CD4-positive, alpha-beta T cell treated with Interleukin-15 for 1 hour (primary cell): ENCODE data around the gene ADAMTS2.
"Not testable (repeated sequence)": the region's sequence is repeated elsewhere in the genome, so short reads cannot be mapped to it uniquely, and the experiment has no call there.

ENCODE experiments used
- DNase-seq: peaks from one replicate; pipeline ENCODE4 v3.0.0-alpha.2; 2020

Gene ADAMTS2

DNA sequence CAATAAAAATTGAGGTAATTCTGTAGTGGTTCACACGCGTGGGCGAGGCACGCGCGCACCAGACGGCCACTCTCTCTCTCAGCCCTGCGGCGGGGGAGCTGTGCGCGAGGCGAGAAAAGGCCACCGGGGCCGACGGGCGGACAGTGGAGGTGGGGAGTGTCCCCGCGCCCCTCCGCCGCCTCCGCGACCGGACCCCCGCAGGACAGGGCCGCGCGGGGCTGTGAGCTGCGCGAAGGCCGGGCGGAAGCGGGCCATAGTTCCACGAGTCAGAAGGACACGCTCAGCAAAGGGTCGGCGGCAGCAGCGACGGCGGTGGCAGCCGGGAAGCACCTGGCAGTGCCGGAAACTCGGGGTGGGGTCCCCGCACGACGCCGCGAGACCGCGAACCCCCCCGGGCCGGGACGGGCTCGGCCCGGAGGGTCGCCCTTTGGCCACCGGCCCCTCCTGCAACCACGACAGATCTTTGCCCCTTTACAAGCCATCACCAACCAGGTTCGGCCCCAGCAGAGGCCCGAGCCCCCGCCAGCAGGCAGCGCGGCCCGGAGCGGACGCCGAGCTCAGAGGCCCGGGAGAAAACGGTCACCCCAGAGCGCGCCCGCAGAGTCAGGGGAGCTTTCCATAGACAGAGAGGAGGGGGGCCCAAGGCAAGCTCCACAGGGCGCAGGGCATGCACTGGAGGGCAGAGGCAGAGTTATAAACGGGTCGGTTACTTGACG is 224.2 kb downstream of the ADAMTS2 start:
- DNase-seq, result no peak

DNA sequence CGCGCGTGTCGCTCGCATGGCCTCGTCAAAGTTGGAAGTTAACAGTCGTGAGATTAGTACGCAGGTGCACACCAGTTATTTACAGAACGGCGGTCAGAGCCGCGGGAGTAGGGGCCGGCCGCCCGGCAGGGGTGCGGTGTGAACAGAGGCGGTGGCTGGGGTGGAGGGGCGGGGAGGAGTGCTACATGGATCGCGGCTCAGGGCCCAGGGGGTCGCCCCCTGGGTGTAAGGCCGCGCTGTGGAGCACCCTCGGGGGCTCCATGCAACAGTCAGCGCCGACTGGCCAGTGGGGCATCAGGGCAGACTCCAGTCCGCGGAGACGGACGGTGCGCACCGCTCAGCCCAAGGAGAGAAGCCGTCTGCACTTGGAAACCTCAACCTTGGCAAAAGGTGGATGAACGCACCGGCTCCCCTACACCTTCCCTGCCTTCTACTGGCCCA is 224.8 kb downstream of the ADAMTS2 start:
- no peak for DNase-seq

DNA sequence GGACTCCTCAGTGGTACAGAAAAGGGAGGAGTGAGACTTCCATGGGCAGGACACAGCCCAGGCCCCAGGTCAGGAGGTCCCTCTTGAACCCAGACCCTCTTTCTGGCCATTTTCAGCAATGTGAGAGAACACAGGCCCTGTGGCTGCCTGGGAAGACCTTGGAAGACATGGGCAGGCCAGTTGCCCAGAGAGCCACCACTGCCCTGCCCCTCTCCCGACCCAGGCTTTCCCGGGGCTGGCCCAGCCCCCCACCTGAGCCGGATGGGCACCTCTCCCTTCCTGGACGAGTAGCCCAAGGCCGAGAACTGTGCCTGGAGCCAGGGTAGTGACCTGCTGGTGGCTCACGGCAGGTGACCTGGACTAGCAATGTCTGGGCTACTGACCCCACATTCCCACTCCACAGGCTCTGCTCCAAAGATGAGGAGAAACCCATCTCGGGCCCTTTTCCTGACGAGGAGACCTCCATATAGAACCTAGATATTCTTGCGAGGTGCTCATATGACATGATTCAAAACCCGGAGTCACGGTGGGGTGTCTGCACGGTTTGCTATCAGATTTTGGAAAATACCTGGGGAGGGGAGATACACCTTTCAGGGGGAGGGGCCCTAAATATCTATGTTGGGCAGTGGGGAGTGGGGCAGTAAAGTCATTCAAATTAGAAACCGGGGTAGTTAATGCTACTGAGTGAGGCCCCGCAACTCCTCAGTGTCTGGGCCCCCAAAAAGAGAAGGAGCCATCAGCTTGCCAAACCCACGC is 225.7 kb downstream of the ADAMTS2 start:
- DNase-seq, result no peak

DNA sequence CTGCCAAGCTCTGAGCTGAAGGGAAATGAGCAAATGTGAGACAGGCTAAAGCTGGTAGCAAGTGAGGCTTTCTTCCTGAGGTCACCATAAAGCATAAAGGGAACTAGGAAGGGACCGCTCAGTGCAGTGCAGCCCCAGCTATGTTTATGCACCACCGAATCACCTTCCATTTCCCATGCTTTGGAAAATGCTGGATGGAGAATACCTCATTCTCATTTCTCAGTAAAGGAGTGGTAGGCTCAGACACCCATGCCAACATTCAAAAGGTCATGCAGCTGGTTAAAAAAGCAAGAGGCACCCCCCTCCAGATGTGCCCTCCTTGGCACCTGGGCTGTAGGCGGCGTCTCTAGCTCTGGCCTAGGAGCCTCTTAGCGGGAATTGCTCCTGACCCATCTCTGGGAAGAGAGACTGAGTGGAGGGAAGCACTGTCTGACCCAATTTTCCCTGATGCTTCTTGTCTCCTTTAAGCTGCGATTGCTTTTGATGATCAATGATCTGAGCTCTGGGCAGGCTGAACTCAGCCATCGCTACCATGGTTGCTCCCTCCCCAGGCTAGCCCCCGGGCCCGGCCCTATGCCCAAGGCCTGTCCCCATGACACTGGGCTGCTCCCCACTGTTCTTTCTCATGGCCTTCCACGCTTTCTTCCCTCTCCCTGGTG is 226.4 kb downstream of the ADAMTS2 start:
- no peak for DNase-seq

DNA sequence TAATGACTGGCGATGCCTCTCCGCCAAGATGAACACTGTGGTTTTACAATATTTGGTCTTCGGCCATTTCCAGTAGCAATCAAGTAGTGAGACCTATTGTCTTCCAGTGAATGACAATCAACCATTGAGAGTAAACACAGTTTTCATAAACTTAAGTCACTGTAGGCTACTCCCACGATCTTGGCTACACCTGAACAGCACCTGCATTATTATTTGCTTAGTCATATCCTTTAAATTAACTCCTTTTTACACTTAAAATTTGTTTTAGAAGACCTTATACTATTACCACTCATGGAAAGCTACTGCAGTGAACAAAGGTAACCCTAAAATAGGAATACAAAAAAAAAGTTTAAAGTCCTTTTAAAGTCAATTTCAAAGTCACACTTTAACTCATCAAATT is 226.9 kb downstream of the ADAMTS2 start:
- no peak for DNase-seq

DNA sequence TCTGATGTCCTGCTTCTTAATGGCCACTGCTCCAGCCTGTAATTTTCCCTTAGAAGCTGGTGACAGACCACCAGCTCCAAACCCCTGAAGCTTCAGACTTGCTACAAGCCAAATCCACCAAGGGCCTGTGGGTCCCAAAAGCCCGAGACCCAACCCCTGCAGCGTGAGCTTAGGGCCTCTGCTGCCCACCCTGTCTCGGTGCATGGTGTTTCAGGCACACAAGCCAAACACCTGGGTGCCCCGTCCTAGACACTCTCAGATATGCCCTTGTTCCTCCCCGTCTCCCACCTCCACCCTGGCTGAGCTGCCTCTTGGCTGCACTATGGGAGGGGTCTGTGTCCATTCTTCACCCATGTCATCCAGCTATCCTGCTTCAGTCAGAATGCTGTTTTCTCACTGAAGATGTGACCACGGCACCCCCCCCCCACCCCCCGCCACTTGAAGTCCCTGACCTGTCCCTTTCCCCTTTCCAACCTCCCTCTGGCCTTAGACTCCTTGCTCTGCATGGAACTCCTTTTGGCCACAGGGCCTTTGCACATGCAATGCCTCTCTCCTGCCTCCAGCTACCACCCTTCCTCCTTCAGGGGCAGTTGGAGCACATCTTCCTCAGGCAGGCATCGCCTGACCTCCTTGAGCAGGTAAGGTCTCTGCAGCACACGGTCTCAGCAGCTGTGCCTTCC is 229.3 kb downstream of the ADAMTS2 start:
- no peak for DNase-seq

DNA sequence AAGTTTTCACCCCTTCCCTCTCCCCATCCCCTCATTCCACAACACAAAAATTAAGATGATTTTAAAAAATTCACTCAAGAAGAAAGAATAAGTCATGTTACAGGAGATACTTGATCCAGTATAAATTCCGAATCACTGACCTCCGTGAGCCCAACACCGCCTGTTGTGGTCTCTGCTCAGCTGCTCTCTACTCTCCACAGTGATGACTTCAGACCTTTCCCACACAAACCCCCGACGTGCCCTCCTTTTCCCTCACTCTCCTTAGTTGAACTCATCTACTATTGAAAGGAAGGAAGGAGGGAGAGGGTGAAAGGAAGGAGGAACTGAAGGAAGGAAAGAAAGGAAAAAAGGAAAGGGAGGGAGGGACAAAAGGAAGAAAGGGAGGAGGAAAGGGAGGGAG is 230.0 kb downstream of the ADAMTS2 start:
- DNase-seq, result no peak

DNA sequence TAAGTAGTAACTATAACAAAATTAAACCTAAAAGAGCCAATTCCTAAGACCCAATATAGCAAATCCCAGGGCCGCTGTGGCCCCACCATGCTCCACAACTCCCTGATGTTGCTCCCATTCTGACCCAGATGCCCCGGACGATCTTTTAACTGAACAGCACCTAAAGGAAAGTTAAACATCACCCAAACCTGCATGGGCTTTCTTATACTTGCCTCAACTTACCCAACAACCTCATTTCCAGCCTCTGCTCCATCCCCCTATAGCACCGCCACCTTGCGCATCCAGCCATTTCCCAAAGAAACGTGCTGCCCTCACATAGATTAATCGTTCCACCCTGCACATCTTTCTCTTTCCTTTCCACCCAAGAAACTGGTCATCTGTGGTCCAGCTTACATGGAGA is 230.5 kb downstream of the ADAMTS2 start:
- no peak for DNase-seq

DNA sequence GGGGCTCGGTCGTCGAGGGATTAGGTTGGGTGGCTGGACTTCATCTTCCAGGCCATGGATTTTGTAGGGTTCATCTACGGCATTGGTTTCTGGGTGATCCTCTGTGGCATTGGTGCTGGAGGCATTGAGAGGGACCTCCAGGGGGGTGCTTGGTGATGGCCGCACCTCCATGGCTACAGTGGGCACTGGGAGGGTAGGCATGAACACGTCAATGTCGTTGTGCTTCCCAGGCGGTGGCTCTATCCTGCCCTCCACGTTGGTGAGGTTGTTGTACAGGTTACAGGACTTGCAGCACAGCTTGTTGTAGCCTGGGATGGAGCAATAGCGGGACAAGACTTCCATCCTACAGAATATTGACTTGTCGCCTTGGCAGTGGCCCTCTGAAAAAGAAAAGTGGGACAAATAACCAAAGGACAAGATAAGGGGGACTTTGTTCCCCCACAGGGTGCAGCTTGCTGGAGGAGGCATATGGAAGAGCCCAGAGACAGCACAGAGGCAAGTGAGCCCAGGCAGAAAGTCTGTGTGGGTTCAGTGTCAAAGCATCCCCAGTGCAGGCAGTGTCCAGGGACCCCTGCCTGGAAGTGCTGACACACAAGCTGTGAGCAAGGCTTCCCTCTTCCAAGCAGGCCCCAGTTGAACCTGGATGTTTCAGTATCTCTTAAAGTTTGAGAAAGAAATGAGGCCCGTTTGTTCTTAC is 231.2 kb downstream of the ADAMTS2 start:
- no peak for DNase-seq

DNA sequence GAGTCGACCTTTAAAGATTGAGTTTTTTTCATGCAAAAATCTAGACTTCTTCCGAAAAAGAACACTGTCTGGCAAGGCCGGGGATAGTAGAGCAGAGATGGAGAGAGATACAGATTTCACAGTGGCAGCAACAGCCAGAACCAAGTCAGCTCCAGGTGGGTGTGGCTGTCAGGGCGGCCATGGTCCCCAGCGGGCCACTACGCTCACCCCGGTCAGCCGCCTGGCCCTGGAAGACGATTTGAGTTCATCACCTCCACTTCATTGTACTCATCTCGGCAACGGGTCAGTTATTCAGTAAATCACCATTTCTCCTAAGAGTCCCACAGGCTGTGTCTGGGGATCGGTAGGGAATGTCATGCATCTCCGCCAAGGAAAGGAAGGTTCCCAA is 232.1 kb downstream of the ADAMTS2 start:
- no peak for DNase-seq

DNA sequence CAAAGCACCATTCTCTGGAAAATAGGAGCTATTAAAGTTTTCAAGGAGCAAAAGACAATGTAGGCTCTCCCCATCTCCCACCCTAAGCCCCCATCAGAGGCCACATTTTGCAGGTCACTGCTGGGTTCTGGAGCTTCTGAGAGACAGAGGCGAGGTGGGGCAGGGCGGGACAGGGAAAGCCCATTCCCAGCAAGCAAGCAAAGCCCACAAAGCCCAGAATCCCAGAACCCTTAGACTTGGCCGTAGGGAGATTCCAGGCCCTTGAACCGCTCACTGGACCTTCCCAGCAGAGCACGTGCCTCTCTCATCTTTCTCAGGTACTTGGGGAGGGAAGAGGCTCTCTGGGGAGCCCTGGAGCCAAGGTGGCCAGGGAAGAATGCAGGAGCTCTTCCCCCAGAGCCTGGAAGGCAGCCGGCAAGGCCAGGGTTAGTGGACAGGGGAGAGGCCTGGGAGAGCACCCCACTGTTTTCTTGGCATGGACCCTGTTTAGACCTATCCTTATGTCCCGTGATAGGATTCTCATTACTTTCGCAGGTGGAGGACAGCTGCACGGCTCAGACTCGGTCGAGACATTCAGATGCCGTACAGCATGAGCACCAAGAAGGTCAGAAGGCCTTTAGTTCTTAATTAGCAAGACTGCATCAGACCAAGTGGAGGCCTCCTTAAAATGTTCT is 232.7 kb downstream of the ADAMTS2 start:
- DNase-seq, result no peak

DNA sequence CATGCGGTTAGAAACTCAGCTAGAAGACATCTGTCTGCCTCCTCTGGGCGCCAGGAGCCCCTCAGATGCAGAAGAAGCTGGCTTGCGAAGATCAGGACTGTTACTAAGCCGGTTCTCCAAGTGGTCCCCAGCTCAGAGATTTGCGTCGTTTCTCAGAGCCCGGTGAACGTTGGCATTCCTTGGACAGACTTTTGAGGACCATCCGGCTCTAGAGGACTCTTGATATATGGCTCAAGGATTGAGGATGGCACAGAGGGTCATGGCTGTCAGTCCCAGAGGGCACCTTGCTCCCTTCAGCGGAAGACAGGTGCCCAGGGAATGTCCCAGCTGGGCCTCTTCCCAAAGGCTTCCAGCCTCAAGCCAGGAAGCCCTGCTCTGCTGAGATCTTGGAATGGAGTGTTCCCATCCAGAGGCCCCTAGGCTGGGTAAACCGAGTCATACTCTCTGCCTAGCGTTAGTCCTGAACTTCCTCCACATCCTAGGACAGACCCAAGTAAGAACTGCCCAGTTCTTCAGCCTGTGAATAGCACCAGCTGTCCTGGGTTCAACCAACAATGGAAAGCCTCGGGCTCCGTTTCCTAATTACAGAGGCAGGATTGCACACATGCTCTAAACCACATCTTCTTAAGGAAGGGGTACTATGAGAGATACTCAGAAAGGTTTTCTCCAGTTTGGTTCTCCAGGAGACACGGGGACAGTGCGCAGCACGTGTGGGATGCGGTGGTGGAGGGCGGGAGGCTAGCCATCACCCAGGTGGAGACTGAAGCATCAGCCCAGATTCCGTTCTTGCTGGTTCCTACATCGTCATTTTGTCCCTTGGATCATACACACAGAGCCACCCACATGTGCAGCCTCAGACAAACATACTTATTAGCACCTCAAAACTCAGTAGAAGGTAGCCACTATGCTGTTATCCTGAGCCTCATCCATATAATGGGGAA is 233.7 kb downstream of the ADAMTS2 start:
- DNase-seq, result no peak

DNA sequence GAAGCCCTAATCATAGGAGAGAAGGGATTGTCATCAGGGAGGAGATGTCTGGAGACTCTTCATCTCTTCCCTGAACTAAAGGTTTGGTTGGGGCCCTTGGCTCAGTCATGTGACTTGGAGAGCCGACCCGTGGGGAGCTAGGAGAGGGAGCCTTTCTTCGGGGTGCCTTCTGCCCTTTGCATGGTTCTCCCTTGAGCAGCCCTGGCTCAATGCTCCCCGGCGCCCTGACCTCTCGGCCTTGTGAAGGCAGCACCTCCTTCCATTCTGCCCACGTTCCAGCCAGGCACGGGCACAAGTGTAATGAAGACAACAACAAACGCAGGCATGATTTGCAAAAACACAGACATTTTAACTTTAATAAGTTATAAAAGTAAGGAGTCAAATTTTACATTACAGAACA is 234.7 kb downstream of the ADAMTS2 start:
- no peak for DNase-seq

DNA sequence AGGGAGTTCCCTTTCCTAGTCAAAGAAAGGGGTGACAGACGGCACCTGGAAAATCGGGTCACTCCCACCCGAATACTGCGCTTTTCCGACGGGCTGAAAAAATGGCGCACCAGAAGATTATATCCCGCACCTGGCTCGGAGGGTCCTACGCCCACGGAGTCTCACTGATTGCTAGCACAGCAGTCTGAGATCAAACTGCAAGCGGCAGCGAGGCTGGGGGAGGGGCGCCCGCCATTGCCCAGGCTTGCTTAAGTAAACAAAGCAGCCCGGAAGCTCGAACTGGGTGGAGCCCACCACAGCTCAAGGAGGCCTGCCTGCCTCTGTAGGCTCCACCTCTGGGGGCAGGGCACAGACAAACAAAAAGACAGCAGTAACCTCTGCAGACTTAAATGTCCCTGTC is 244.0 kb downstream of the ADAMTS2 start:
- not testable (repeated sequence) for DNase-seq

DNA sequence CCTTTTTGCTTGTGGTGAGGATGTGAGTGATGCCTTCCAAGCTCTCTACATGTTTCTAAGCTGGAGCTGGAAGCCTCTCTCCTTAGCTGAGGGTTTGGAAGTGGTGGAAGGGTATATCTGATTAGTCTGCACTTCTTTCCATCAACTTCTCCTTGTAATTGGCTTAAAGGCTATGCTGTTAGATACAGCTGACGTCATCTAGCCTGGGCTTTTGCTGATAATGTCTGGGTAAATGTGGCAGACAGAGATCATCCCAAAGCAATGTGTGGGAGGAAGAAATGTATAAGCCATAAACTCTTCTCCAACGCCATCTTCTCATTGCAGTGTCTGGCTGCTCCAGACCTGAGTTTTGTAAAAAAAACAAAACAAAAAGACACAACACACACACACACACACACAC is 255.8 kb downstream of the ADAMTS2 start:
- DNase-seq, result no peak

DNA sequence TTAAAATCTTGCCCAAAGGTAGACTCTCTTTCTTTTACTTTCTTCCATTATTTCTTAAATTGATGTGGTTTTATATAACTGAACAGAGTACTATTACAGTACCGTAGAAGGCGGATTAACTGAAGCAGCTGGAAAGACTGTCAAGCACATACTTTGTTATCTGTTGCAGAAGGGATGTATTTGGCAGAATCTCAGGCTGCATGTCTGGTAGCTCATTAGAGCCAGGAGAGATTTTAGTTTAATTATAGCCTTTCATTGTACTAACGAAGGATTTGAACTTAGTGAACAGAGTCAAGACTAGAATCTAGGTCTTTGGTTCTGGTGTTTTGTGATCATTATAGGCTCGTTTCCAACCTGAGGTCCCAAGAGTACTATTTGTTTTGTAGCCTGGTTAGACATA is 264.5 kb downstream of the ADAMTS2 start:
- DNase-seq, result no peak

DNA sequence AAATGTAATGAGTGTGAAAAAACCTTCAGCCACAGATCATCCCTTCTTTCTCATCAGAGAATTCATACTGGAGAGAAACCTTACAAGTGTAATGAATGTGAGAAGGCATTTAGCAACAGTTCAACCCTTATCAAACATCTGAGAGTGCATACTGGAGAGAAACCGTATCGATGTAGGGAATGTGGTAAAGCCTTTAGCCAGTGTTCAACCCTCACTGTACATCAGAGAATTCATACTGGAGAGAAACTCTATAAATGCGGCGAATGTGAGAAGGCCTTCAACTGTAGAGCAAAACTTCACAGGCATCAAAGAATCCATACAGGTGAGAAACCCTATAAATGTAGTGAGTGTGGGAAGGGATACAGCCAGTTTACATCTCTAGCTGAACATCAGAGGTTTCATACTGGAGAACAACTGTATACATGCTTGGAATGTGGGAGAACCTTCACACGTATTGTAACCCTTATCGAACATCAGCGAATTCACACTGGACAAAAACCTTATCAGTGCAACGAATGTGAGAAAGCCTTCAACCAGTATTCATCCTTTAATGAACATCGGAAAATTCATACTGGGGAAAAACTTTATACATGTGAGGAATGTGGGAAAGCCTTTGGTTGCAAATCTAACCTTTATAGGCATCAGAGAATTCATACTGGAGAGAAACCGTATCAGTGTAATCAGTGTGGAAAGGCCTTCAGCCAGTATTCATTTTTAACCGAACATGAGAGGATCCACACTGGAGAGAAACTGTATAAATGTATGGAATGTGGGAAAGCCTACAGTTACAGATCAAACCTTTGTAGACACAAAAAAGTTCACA is 265.9 kb downstream of the ADAMTS2 start:
- no peak for DNase-seq

DNA sequence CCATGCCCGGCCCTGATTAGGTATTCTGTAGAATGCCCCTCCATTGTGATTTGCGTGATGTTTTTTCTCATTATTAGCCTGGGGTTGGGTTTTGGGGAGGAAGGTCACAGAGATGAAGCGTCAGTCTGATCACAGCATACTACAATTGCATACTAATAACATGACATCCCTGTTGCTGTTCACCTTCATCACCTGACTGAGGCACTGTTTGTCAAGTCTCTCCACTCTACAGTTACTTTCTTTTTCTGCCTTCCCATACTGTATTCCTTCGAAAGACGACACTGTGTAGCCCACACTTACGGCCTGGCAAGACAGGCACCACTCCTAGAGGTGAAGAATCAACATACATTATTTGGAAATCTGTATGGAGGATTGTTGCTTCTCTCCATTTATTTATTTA is 279.6 kb downstream of the ADAMTS2 start:
- no peak for DNase-seq

DNA sequence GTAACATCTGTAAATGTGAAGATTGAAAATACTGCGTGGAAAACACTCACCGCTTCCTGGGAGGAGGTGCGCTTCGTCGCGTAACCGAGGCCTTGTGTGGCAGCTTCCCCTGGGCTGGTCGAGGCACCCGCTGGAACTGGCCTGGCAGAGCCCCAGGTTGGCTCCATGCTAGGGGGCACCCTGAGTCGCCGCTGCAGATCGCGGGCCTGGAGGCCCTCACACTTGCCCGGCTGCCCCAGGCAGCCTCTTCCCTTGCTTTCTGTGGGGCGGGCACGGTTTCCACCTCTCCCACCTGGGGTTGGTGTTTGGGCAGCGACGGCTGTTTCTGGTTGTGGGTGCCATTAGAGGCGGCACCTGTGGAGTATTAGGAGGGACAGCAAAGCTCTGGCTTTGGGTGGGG is 284.2 kb downstream of the ADAMTS2 start:
- DNase-seq, result no peak
